GM12878 (cell line): ENCODE measurements around the gene ABCB4. TPM values are rescaled to one million over a fixed set of nuclear protein-coding genes. Genes with fewer than 3 reads are reported as not detected.

Experiments used
- ATAC-seq: fragments of 200-7000 bp; cut with Tn5 transposase; 3 replicates; pipeline ENCODE4 v1.9.1; 2020; ENCODE audit warnings: mild to moderate bottlenecking, moderate library complexity
- BruUV-seq: library from RNA; stranded (reverse); fragments of 400-500 nt; replicated peaks from 2 replicates; lab custom pipeline; 2021; lab: Mats Ljungman, UMichigan
- CTCF ChIA-PET: fragments of 300-600 bp; sonication (Branson Sonifier 250); formaldehyde crosslinking; extraction: SDS; loops from one replicate; lab custom pipeline; 2021; ENCODE audit warnings: inconsistent platforms; lab: Yijun Ruan, JAX
- POLR2A ChIA-PET: fragments of 350-600 bp; formaldehyde crosslinking; extraction: SDS; loops from one replicate; lab custom pipeline; 2021; ENCODE audit warnings: inconsistent platforms; lab: Charles Lee
- RAD21 ChIA-PET: fragments of 300-600 bp; sonication (Branson Sonifier 250); formaldehyde crosslinking; loops from one replicate; lab custom pipeline; 2023; ENCODE audit warnings: antibody characterized with exemption; ENCODE audit not compliant: unreplicated experiment; lab: Charles Lee
- SMC1A ChIA-PET: fragments of 300-600 bp; sonication (Branson Sonifier 250); formaldehyde crosslinking; loops from one replicate; lab custom pipeline; 2023; ENCODE audit not compliant: unreplicated experiment, uncharacterized antibody; lab: Charles Lee
- DNase-seq: peaks from one replicate; pipeline ENCODE4 v3.0.0-alpha.2; 2011; ENCODE audit warnings: low read depth, low spot score
- FAIRE-seq: peaks from 3 replicates; lab custom pipeline; 2011; peaks lifted over from hg19 to GRCh38; lab: Jason Lieb, UNC
- H2AFZ ChIP-seq: 2 replicates; pipeline ENCODE4 v1.6.0; 2011; ENCODE audit warnings: low read depth, low read length, control low read depth; ENCODE audit not compliant: control insufficient read depth
- H3K27ac ChIP-seq: 2 replicates; pipeline ENCODE4 v1.5.1; 2011; ENCODE audit warnings: control low read depth; ENCODE audit not compliant: control insufficient read depth, insufficient read depth
- H3K27me3 ChIP-seq, 2 experiments: replicated peaks in 1 of 2; 2 replicates each; pipeline versions ENCODE4 v1.6.0 to v1.6.1; 2011; ENCODE audit warnings: low read length in 1 of 2; ENCODE audit not compliant: control insufficient read depth in 2 of 2, insufficient read depth in 2 of 2
- H3K36me3 ChIP-seq, 2 experiments: 2 replicates each; pipeline ENCODE4 v1.5.1; 2011; ENCODE audit warnings: low read length in 1 of 2; ENCODE audit not compliant: control insufficient read depth in 2 of 2, insufficient read depth in 2 of 2
- H3K4me1 ChIP-seq: 2 replicates; pipeline ENCODE4 v1.6.1; 2011; ENCODE audit warnings: mild to moderate bottlenecking, low read length, moderate library complexity, mixed read lengths; ENCODE audit not compliant: control insufficient read depth, insufficient read depth
- H3K4me2 ChIP-seq: 2 replicates; pipeline ENCODE4 v1.6.0; 2011; ENCODE audit warnings: control low read depth; ENCODE audit not compliant: control insufficient read depth, insufficient read depth
- H3K4me3 ChIP-seq: fragments of 200-600 bp; sonication (generic); 2 replicates; pipeline ENCODE4 v1.5.1; 2016
- H3K79me2 ChIP-seq: 2 replicates; pipeline ENCODE4 v1.6.0; 2011; ENCODE audit warnings: low read length; ENCODE audit not compliant: control insufficient read depth, insufficient read depth
- H3K9ac ChIP-seq: 2 replicates; pipeline ENCODE4 v1.8.0; 2011; ENCODE audit warnings: low read length, control low read depth, mixed read lengths; ENCODE audit not compliant: control insufficient read depth, insufficient read depth
- H3K9me3 ChIP-seq: replicated peaks from 3 replicates; pipeline ENCODE4 v1.5.1; 2011; ENCODE audit warnings: mild to moderate bottlenecking, low read length; ENCODE audit not compliant: control insufficient read depth, insufficient read depth
- H4K20me1 ChIP-seq: 2 replicates; pipeline ENCODE4 v1.6.0; 2011; ENCODE audit not compliant: control insufficient read depth, insufficient read depth
- ASH2L ChIP-seq: fragments of 300-600, 200-600 bp; sonication (generic); IDR thresholded peaks from 2 replicates; pipeline ENCODE4 v1.6.1; 2017; ENCODE audit warnings: low read depth, mild to moderate bottlenecking, borderline replicate concordance
- CEBPZ ChIP-seq: fragments of 150-350 bp; IDR thresholded peaks from 2 replicates; pipeline ENCODE4 v1.6.1; 2016; ENCODE audit warnings: low read depth, low read length
- ELK1 ChIP-seq: IDR thresholded peaks from 2 replicates; pipeline ENCODE4 v1.6.1; 2012; ENCODE audit warnings: low read depth, low read length, improper control_type of control experiment
- EZH2 ChIP-seq: IDR thresholded peaks from 2 replicates; pipeline ENCODE4 v1.6.1; 2012; ENCODE audit warnings: low read depth, mild to moderate bottlenecking, control low read depth, inconsistent platforms, low read length, borderline replicate concordance; ENCODE audit not compliant: control insufficient read depth
- IRF3 ChIP-seq: fragments of 450-650 bp; IDR thresholded peaks from 2 replicates; pipeline ENCODE4 v1.6.1; 2014; ENCODE audit warnings: mild to moderate bottlenecking
- PML ChIP-seq: IDR thresholded peaks from 2 replicates; pipeline ENCODE4 v1.6.1; 2012; ENCODE audit warnings: low read length, inconsistent platforms
- YBX1 ChIP-seq: fragments of 450-650 bp; IDR thresholded peaks from 2 replicates; pipeline ENCODE4 v1.6.1; 2016; ENCODE audit warnings: antibody characterized with exemption
- ZNF592 ChIP-seq: fragments of 450-650 bp; IDR thresholded peaks from 2 replicates; pipeline ENCODE4 v1.6.1; 2017; ENCODE audit warnings: mild to moderate bottlenecking, moderate library complexity
- WGBS: methylation state at CpG from one replicate; pipeline ENCODE4 v1.1.6; 2016; ENCODE audit warnings: low lambda C conversion rate; ENCODE audit not compliant: insufficient replicate concordance, insufficient coverage; ENCODE audit errors: missing lambda C conversion rate; 5-methylcytosine and 5-hydroxymethylcytosine counted together
- in situ Hi-C: fragments of 300-500 bp; cut with MboI; formaldehyde crosslinking; loops from 9 replicates; pipeline ENCODE4 v1.14.3; 2018; ENCODE audit warnings: mixed read lengths
- intact Hi-C: fragments of 100-400 bp; cut with micrococcal nuclease; formaldehyde crosslinking; loops from one replicate; pipeline ENCODE4 v1.14.2; 2022; ENCODE audit not compliant: unreplicated experiment
- polyA plus RNA-seq, 11 experiments: library from polyadenylated mRNA; depleted of rRNA in 4 of 11; unstranded in 6 of 11; stranded (reverse) in 5 of 11; fragments of >200 nt; fragmentation: Nextera tagmentation in 4 of 11; fragmentation: Illumina TruSeq in 1 of 11; extraction: Ambion mirVana in 4 of 11; extraction: Trizol in 1 of 11; gene quantifications; 1 replicate in 1 of 11; 2 replicates in 10 of 11; pipeline versions ENCODE4 v1.2.1 to v1.2.3, GENCODE V29; 2011 to 2016; ENCODE audit warnings: inconsistent platforms in 2 of 11, missing spikeins in 2 of 11, low read depth in 1 of 11
- total RNA-seq, 4 experiments: library from RNA; depleted of rRNA in 3 of 4; stranded (reverse); fragments of >200 nt in 3 of 4; fragmentation: Illumina TruSeq in 1 of 4; extraction: Trizol in 1 of 4; gene quantifications; 2 replicates each; pipeline versions ENCODE4 v1.2.1 to v1.2.3, GENCODE V29; 2013 to 2021

Gene ABCB4
- total and polyA plus RNA-seq, 10 of the 15 experiments (the other 5 are each of a cell fraction or from before 2014, with no cell fraction given), result 1.9 to 8.3 (median 4.4) TPM

GRCh38 chr7:87505557-87506245 lies 30.2 kb upstream of the ABCB4 start:
- Histone ChIP-seq H3K27me3 (no peaks in the 10 kb centered on the region), H3K4me3 (no peak overlapping the region), H3K9me3 (no peaks in the 10 kb centered on the region), H3K36me3 (no peaks in the 10 kb centered on the region), H3K4me2 (no peak overlapping the region), H3K27ac (no peak overlapping the region), H2AFZ (peak overlapping the region; percentile 72), H3K9ac (no peak overlapping the region), H4K20me1 (no peaks in the 10 kb centered on the region), H3K4me1 (no peaks in the 10 kb centered on the region), H3K79me2 (no peaks in the 10 kb centered on the region)
- ChIA-PET SMC1A (interaction anchor here (0.8 to 3.8 kb wide), 30 partner anchors 9 to 664 kb away, joined by 3 to 32 read pairs (median 4); partner anchors contain the start of gene ABCB1), CTCF (interaction anchor here (0.7 to 3.9 kb wide), 47 partner anchors 9 to 664 kb away, joined by 3 to 31 read pairs (median 3); partner anchors contain the start of genes ABCB1 and RUNDC3B), RAD21 (interaction anchor here (0.6 to 2.7 kb wide), 27 partner anchors 18 to 707 kb away, joined by 3 to 33 read pairs (median 4); partner anchors contain the start of gene ABCB1), POLR2A (no interaction called here)
- ATAC-seq, result peak; percentile 44; the same call in 2 of the 3 replicates
- WGBS, result 28% methylated on average over 5 of the region's 5 CpGs
- in situ Hi-C loops, result loop anchor here (10.0 kb wide), 1 partner anchor 609 kb away; no protein-coding TSS in a partner anchor
- intact Hi-C loops, result loop anchor here (5.0 kb wide), 4 partner anchors 117 to 607 kb away; partner anchors contain the start of genes DBF4 and SLC25A40
- no peak for DNase-seq
- no TSS peak for BruUV-seq
- FAIRE-seq, result peak; percentile 35
- no peak for TF ChIP-seq PML
- no peak for TF ChIP-seq EZH2
- no peak for TF ChIP-seq CEBPZ
- TF ChIP-seq ZNF592, result no peak
- TF ChIP-seq ELK1, result no peak
- no peak for TF ChIP-seq ASH2L
- TF ChIP-seq YBX1, result no peak
- TF ChIP-seq IRF3, result no peak
